Measurements from ENCODE around the gene ICA1L.
"Not testable (repeated sequence)": the region's sequence is repeated elsewhere in the genome, so short reads cannot be mapped to it uniquely, and the experiment has no call there.

The ICA1L gene

GRCh38 chr2:202822411-202822810, 49.2 kb downstream of the ICA1L start:
- no peak overlapping the region for H3K4me3 Mint-ChIP-seq
- H3K4me1 Mint-ChIP-seq (ENCODE audit: low read depth) = no peaks in the 10 kb centered on the region
- DNase-seq (ENCODE audit: low spot score) = no peak
- peaks cover 2% of the 10 kb centered on the region for H3K36me3 Mint-ChIP-seq (ENCODE audit: low read depth)
- H3K27me3 Mint-ChIP-seq (ENCODE audit: low read depth) = no peaks in the 10 kb centered on the region
- no peak overlapping the region for H3K27ac Mint-ChIP-seq
- H3K9me3 Mint-ChIP-seq = no peaks in the 10 kb centered on the region

- H3K27ac Mint-ChIP-seq = no peak overlapping the region
- no peaks in the 10 kb centered on the region for H3K9me3 Mint-ChIP-seq
- no peak overlapping the region for H3K4me3 Mint-ChIP-seq
- no peaks in the 10 kb centered on the region for H3K27me3 Mint-ChIP-seq (ENCODE audit: low read depth)
- H3K4me1 Mint-ChIP-seq (ENCODE audit: low read depth) = no peaks in the 10 kb centered on the region
- peaks cover 2% of the 10 kb centered on the region for H3K36me3 Mint-ChIP-seq (ENCODE audit: low read depth)
- no peak for DNase-seq (ENCODE audit: low spot score)
Observed at GRCh38 chr2:202821206-202822160, 50.1 kb downstream of the ICA1L start.

- Mint-ChIP-seq H3K4me1 (ENCODE audit: low read depth) (no peaks in the 10 kb centered on the region), H3K27me3 (ENCODE audit: low read depth) (no peaks in the 10 kb centered on the region), H3K27ac (no peak overlapping the region), H3K36me3 (ENCODE audit: low read depth) (peaks cover 8% of the 10 kb centered on the region), H3K9me3 (peaks cover 4% of the 10 kb centered on the region), H3K4me3 (no peak overlapping the region)
- no peak for DNase-seq (ENCODE audit: low spot score)
Observed at GRCh38 chr2:202818321-202818720, 53.2 kb downstream of the ICA1L start.

- no peaks in the 10 kb centered on the region for H3K27me3 Mint-ChIP-seq (ENCODE audit: low read depth)
- H3K36me3 Mint-ChIP-seq (ENCODE audit: low read depth) = peaks cover 8% of the 10 kb centered on the region
- no peak overlapping the region for H3K4me3 Mint-ChIP-seq
- H3K27ac Mint-ChIP-seq = no peak overlapping the region
- H3K9me3 Mint-ChIP-seq = peaks cover 4% of the 10 kb centered on the region
- no peaks in the 10 kb centered on the region for H3K4me1 Mint-ChIP-seq (ENCODE audit: low read depth)
- no peak for DNase-seq (ENCODE audit: low spot score)
Observed at GRCh38 chr2:202817771-202818170, 53.8 kb downstream of the ICA1L start.

- peaks cover 16% of the 10 kb centered on the region for H3K36me3 Mint-ChIP-seq (ENCODE audit: low read depth)
- no peaks in the 10 kb centered on the region for H3K27me3 Mint-ChIP-seq (ENCODE audit: low read depth)
- no peak overlapping the region for H3K4me3 Mint-ChIP-seq
- DNase-seq (ENCODE audit: low spot score) = no peak
- no peak overlapping the region for H3K27ac Mint-ChIP-seq
- peaks cover 7% of the 10 kb centered on the region for H3K9me3 Mint-ChIP-seq
- no peaks in the 10 kb centered on the region for H3K4me1 Mint-ChIP-seq (ENCODE audit: low read depth)
Observed at GRCh38 chr2:202815548-202816360, 55.8 kb downstream of the ICA1L start.

GRCh38 chr2:202814226-202814625, 57.3 kb downstream of the ICA1L start:
- Mint-ChIP-seq H3K27me3 (ENCODE audit: low read depth) (no peaks in the 10 kb centered on the region), H3K9me3 (peaks cover 10% of the 10 kb centered on the region), H3K4me1 (ENCODE audit: low read depth) (no peaks in the 10 kb centered on the region), H3K27ac (no peak overlapping the region), H3K36me3 (ENCODE audit: low read depth) (peaks cover 22% of the 10 kb centered on the region), H3K4me3 (no peak overlapping the region)
- DNase-seq (ENCODE audit: low spot score) = no peak

- DNase-seq (ENCODE audit: low spot score) = no peak
- H3K27ac Mint-ChIP-seq = no peak overlapping the region
- H3K27me3 Mint-ChIP-seq (ENCODE audit: low read depth) = no peaks in the 10 kb centered on the region
- no peak overlapping the region for H3K4me3 Mint-ChIP-seq
- no peaks in the 10 kb centered on the region for H3K4me1 Mint-ChIP-seq (ENCODE audit: low read depth)
- peaks cover 22% of the 10 kb centered on the region for H3K36me3 Mint-ChIP-seq (ENCODE audit: low read depth)
- peaks cover 15% of the 10 kb centered on the region for H3K9me3 Mint-ChIP-seq
Observed at GRCh38 chr2:202813387-202813786, 58.2 kb downstream of the ICA1L start.

- H3K36me3 Mint-ChIP-seq (ENCODE audit: low read depth) = peaks cover 17% of the 10 kb centered on the region
- peaks cover 11% of the 10 kb centered on the region for H3K9me3 Mint-ChIP-seq
- H3K27ac Mint-ChIP-seq = no peak overlapping the region
- H3K4me3 Mint-ChIP-seq = no peak overlapping the region
- DNase-seq (ENCODE audit: low spot score) = no peak
- H3K4me1 Mint-ChIP-seq (ENCODE audit: low read depth) = no peaks in the 10 kb centered on the region
- H3K27me3 Mint-ChIP-seq (ENCODE audit: low read depth) = no peaks in the 10 kb centered on the region
Observed at GRCh38 chr2:202808754-202809153, 62.8 kb downstream of the ICA1L start.

GRCh38 chr2:202807431-202808138, 64.0 kb downstream of the ICA1L start:
- Mint-ChIP-seq H3K36me3 (ENCODE audit: low read depth) (peaks cover 13% of the 10 kb centered on the region), H3K9me3 (peaks cover 11% of the 10 kb centered on the region)
- H3K4me3 Mint-ChIP-seq; H3K27ac Mint-ChIP-seq; DNase-seq (ENCODE audit: low spot score); H3K4me1 Mint-ChIP-seq (ENCODE audit: low read depth); H3K27me3 Mint-ChIP-seq (ENCODE audit: low read depth): not testable (repeated sequence)

- not testable (repeated sequence) for H3K9me3 Mint-ChIP-seq; H3K4me1 Mint-ChIP-seq (ENCODE audit: low read depth); H3K36me3 Mint-ChIP-seq (ENCODE audit: low read depth); H3K4me3 Mint-ChIP-seq; H3K27me3 Mint-ChIP-seq (ENCODE audit: low read depth); DNase-seq (ENCODE audit: low spot score); H3K27ac Mint-ChIP-seq
Observed at GRCh38 chr2:202805911-202806310, 65.7 kb downstream of the ICA1L start.

GRCh38 chr2:202797944-202798343, 73.6 kb downstream of the ICA1L start:
- no peaks in the 10 kb centered on the region for H3K27me3 Mint-ChIP-seq (ENCODE audit: low read depth)
- no peak for DNase-seq (ENCODE audit: low spot score)
- no peak overlapping the region for H3K27ac Mint-ChIP-seq

GRCh38 chr2:202790676-202791075, 80.9 kb downstream of the ICA1L start:
- no peaks in the 10 kb centered on the region for H3K9me3 Mint-ChIP-seq
- H3K36me3 Mint-ChIP-seq (ENCODE audit: low read depth) = peaks cover 21% of the 10 kb centered on the region
- no peak for DNase-seq (ENCODE audit: low spot score)
- no peaks in the 10 kb centered on the region for H3K27me3 Mint-ChIP-seq (ENCODE audit: low read depth)
- no peak overlapping the region for H3K27ac Mint-ChIP-seq
- no peaks in the 10 kb centered on the region for H3K4me1 Mint-ChIP-seq (ENCODE audit: low read depth)
- no peak overlapping the region for H3K4me3 Mint-ChIP-seq

More at GRCh38 chr2:202797944-202798343, 73.6 kb downstream of the ICA1L start:
- Mint-ChIP-seq H3K4me1 (ENCODE audit: low read depth) (no peaks in the 10 kb centered on the region), H3K36me3 (ENCODE audit: low read depth) (peaks cover 14% of the 10 kb centered on the region), H3K9me3 (peaks cover 9% of the 10 kb centered on the region), H3K4me3 (no peak overlapping the region)

GRCh38 chr2:202786842-202787241, 84.7 kb downstream of the ICA1L start:
- H3K4me3 Mint-ChIP-seq = no peak overlapping the region
- no peak overlapping the region for H3K27ac Mint-ChIP-seq
- no peak for DNase-seq (ENCODE audit: low spot score)
- H3K4me1 Mint-ChIP-seq (ENCODE audit: low read depth) = no peaks in the 10 kb centered on the region
- no peaks in the 10 kb centered on the region for H3K27me3 Mint-ChIP-seq (ENCODE audit: low read depth)
- peaks cover 34% of the 10 kb centered on the region for H3K36me3 Mint-ChIP-seq (ENCODE audit: low read depth)
- no peaks in the 10 kb centered on the region for H3K9me3 Mint-ChIP-seq
